ENCODE data around the gene SUPT3H. TPM values are rescaled to one million over a fixed set of nuclear protein-coding genes. Genes with fewer than 3 reads are reported as not detected.

Gene SUPT3H
- total RNA-seq, 1 donor from 2014 or later, result 5.0 TPM

DNA sequence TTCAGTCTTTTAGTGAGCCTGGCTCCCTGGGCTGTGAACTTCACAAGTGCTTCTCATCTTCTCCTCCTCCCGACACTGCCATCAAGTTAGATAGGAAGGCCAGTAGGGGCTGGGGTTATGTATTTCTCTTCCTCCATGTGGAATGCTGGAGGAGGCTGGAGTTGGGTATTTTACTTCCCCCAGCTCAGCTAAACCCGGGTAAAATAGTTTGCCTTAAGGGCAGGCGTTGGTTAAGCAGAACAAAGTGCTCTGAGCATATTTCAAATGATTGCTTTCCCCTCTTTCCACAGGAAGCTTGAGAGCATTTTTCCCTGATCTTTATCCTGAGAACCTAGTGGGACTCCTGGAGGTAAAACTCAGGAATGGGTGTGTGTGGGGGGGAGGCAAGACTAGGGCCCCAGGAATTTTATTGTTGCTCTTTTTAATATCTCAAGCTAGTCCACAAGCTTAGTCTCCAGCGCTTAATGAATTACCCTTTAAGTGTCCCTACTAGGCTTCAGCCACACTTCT lies 16.9 kb upstream of the SUPT3H start:
- no peak for DNase-seq (ENCODE audit: low spot score)

- DNase-seq (ENCODE audit: low spot score), result no peak
Measured at GRCh38 chr6:45388328-45388727, 10.6 kb upstream of the SUPT3H start.

DNA sequence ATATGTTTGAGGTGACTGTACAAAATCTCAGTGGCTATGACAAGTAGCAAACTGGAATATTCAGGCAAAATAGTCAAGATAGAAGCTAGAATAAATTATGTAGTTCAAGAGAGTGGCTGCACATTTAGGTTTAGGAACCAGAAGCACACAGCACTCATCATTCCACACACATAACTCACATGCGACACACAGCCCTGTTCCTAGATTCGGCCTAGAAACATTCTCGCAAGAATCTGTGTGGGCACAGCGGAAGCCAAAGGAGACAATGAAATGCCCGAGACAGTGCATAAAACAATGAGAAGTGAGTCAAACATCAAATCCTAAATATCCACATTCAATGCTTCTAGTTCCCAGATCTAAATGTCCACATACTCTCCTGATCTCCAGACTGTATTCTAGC lies 9.5 kb upstream of the SUPT3H start:
- DNase-seq (ENCODE audit: low spot score), result no peak

- DNase-seq (ENCODE audit: low spot score), result no peak
Measured at GRCh38 chr6:45386501-45386900, 8.8 kb upstream of the SUPT3H start.

DNA sequence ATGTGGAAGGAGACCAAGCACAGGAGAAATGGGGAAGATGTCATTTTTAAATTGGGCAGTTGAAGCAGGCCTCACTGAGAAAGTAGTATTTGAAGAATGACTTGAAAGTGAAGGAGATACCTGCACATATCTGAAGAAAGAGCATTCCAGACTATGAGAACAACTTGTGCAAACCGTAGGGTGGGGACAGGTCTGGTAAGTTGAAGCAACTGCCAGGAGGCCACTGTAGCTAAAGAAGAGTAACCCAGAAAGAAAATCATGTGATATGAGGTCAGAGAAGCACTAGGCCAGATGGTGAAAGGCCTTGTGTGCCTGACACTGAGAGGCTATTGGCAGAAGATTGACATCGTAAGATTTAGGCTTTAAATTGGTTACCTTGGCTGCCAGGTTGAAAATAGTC lies 4.7 kb upstream of the SUPT3H start:
- no peak for DNase-seq (ENCODE audit: low spot score)

DNA sequence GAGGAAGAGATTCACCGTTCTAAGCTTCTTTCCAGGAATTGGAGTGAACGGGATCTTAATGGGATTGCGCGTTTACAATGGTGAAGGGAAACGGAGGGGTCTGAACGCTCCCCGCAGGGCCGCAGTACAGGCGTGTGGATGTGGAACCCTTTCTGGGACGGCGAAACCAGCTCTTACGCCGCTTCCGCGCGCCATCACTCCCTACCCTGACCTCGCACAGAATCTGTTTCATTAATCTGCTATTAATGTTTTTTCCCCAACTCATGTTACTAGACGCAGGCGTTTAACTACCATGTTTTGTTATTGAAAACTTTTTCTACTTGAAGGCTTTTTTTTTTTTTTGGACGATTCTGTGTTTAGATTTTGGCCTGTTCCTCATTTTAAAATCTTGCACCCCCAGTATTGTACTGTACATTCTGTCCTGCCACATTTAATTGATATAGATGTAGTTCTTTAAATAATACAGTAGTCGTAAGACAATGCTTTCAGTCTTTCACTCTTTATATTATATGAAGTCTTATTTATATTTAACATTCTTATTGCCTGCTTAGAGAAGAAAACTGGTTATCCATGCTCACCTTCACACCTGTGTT lies 696 bp upstream of the SUPT3H start:
- no peak for DNase-seq (ENCODE audit: low spot score)

GRCh38 chr6:45377043-45377553 lies 636 bp downstream of the SUPT3H start:
- peak; percentile 93 for DNase-seq (ENCODE audit: low spot score)

- no peak for DNase-seq (ENCODE audit: low spot score)
Measured at GRCh38 chr6:45376310-45377042, 1.3 kb downstream of the SUPT3H start.

DNA sequence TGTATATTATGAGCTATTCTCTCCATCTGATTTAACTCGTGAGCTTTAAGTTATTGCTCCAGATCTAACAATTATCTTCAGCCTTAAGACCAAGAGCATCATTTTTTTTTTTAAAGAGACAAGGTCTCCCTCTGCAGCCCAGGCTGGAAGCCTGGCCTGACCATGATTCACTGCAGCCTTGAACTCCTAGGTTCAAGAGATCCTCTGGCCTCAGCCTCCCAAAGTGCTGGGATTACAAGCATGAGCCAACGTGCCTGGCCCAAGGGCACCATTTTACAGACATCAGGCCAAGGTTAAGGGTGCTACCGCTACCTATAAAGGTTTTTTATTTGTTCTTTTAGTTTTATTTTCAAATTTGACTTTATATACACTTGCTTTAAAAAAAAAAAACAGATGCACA lies 2.3 kb downstream of the SUPT3H start:
- DNase-seq (ENCODE audit: low spot score), result no peak

DNA sequence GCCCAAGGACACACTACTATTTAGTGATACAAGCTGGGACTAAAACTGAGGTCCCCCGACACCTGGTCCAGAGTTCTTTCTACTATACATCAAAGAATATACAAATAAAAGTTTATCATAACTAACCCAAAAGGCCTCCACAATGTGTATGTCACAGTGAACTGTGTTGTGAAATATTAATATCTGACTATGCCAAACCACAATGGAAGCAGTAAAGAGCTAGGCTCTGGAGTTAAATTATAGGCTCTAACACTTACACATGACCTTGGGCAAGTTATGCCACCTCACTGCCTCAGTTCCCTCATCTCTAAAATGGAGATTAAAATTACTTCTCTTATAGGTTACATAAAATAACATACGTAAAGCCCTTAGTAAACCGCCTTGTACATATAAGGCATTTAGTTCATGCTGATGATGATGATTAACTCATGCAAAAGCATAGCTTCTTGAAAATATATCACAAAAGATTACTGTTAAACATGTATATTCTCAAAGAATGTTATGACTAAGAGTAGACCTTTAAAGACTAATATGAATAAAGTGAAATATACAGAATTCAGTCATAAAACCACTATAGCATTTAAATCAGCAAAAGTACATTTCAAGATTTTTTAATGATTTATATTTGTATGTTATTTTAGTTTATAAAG lies 5.7 kb downstream of the SUPT3H start:
- DNase-seq (ENCODE audit: low spot score), result no peak

DNA sequence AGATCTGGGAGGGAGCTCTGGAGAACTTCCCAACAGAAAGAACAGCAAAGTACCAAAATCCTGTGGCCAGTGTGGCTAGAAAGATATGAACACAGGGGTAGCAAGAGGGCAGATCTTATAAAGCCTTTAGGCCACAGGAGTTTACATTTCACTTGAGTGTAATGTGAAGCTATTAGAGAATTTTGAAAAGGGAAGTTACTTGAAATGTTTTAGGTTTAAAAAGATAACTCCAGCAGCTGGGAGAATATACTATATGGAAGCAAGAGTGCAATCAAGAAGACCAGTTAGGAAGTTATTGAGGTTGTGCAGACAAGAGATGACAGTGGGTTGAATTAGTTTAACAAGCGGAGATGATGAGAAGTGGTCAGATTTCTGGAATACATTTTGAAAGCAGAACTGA lies 7.9 kb downstream of the SUPT3H start:
- DNase-seq (ENCODE audit: low spot score), result no peak

- DNase-seq (ENCODE audit: low spot score), result no peak
Measured at GRCh38 chr6:45367999-45368398, 9.7 kb downstream of the SUPT3H start.

DNA sequence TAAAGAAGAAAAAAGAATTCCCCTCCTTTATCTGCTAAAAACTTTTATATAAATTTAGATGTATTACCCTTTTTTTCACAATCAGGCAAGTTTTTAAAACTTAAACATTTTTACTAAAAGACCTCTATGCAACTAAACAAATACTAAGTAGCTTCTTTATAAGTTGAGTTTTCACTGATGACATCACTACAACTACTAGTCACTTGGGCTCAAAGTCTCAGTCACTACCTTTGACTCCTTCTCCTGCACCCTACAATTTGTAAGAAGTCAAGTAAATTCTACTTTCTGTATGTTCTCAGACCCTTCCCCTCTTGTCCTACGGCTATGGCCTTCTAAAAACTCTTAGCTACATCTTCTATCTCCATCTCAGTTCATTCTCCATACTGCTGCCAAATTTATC lies 11.2 kb downstream of the SUPT3H start:
- no peak for DNase-seq (ENCODE audit: low spot score)

DNA sequence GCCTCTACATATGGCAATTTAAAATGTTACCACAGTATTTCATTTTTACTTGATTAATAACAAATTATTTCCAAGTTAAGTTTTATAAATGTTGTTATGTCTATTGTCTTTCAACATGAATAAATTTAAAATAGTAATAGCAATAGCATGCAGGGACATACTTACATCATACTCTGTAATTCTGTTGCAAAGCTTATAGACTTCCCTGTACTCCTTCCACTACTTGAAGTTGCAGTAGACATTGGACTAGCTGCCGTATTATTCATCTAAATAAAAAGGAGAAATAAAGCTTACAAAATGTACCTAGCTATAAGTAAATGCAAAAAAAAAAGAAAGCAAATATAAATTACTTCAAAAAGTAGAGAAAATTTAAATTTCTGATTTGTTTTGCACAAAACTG lies 12.7 kb downstream of the SUPT3H start:
- no peak for DNase-seq (ENCODE audit: low spot score)

- no peak for DNase-seq (ENCODE audit: low spot score)
Measured at GRCh38 chr6:45364466-45364865, 13.3 kb downstream of the SUPT3H start.

GRCh38 chr6:45353654-45354053 lies 24.1 kb downstream of the SUPT3H start:
- DNase-seq (ENCODE audit: low spot score), result no peak

- no peak for DNase-seq (ENCODE audit: low spot score)
Measured at GRCh38 chr6:45351667-45352066, 26.1 kb downstream of the SUPT3H start.

- DNase-seq (ENCODE audit: low spot score), result no peak
Measured at GRCh38 chr6:45351076-45351475, 26.7 kb downstream of the SUPT3H start.

- DNase-seq (ENCODE audit: low spot score), result no peak
Measured at GRCh38 chr6:45350186-45350710, 27.5 kb downstream of the SUPT3H start.

GRCh38 chr6:45344900-45345299 lies 32.8 kb downstream of the SUPT3H start:
- DNase-seq (ENCODE audit: low spot score), result no peak

DNA sequence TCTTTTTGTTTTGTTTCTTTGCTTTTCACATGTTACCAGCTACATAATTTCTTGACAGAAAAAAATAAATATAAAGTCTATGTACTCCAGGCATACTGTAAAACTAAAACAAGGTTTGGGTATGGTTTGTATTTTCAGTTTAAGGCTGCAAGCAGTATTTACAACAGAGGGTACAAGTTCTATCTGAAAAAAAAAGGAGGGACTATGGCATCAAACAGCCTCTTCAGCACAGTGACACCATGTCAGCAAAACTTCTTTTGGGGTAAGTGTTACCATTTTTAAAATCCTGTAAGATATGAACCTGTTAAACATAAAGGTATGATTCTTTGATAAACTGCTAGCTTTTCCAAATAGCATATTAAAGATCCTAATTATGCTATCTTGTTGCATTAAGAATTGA lies 49.2 kb downstream of the SUPT3H start:
- no peak for DNase-seq (ENCODE audit: low spot score)

- no peak for DNase-seq (ENCODE audit: low spot score)
Measured at GRCh38 chr6:45327956-45328522, 49.7 kb downstream of the SUPT3H start, which contains the start of gene RUNX2. RUNX2 (plus strand) TSS chr6:45328330; CDS start chr6:45328727, 397 bp downstream.
